GM19455 (cell line): Measurements from ENCODE around the gene KLHL1.

Experiments
- ATAC-seq: cut with Tn5 transposase; IDR thresholded peaks from one replicate; pipeline ENCODE4 v1.9.1; 2021; ENCODE audit not compliant: unreplicated experiment

The KLHL1 gene

DNA sequence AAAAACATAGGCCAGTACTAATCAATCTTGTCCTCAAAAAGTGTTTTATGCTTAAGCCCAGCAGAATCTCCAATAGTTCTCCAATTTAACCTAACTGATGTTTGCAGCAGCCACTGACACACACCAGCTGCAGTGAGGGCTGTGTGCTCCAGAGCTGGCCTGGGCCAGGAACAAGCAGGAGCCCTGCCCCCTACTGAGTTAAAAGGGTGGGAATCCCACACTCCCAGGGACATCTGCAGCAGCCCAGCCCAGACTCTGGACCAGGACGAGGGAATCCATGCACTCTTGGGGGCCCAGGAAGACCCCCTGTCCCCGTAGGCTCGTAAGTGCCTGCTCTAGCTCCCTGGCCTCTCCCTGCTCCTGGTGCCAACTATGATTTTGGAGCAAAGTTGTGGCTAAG, 92.1 kb downstream of the KLHL1 start:
- ATAC-seq: no peak

DNA sequence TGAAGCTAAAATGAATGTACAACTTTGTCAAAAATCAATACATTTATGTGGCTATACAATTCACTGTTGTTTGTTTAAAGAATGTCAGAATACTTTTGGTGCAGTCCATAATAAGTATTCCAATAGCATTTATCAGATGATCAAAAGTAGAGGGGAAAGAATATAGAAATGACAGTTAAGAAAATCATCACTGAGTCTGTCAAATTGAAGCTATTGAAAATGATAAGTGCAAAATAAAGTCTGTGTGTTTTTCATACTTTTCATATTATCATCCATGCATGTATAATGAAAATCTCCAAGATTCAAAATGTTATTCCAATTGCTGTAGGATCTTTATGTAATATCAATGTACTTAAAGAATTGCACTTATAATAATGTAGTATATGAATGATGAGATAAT, 93.9 kb downstream of the KLHL1 start:
- ATAC-seq: no peak

DNA sequence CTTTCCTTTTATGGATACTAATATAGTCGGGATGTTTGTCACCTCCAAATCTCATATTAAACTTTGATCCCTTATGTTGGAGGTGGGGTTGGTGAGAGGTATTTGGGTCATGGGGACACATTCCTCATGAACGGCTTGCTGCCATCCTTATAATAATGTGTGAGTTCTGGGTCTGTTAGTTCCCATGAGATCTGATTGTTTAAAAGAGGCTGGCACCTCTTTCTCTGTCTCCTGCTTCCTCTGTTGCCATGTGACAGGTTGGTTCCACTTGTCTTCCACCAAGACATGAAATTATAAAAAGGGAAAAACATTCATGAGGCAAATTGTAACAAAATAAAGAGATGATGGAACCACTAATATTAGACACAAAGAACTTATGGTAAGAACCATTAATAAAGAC, 108.4 kb downstream of the KLHL1 start:
- ATAC-seq: no peak

DNA sequence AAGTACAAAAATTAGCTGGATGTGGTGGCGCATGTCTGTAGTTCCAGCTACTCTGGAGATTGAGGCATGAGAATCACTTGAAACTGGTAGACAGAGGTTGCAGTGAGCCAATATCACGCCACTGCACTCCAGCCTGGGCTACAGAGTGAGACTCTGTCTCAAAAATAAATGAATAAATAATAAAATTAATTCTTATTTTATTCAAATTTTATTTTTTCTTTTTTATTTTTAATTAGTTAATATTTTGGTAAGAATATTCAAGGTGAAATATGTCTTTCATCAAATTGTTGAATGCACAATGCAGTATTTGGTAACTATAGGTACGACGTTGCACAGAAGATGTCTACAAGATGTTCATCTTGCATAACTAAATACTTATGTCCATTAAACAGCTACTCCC, 111.2 kb downstream of the KLHL1 start:
- ATAC-seq: no peak

DNA sequence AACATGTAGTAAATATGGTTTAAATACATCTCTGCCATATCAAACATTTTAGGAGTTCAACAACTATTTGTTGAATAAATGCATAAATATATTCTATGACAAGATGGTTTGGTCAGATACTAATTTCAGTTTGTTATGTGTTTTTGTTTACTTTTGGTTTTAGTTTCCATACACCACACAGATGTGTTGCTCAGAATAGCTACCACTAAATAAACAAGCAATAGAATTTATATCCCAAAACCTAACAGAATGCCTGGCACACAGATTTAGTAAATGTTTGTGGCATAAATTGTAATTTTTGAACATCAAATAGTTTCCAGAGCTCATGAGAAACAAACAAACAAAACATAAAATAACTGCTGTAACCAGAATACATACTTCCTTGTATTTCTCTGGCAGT, 127.5 kb downstream of the KLHL1 start:
- ATAC-seq: no peak

DNA sequence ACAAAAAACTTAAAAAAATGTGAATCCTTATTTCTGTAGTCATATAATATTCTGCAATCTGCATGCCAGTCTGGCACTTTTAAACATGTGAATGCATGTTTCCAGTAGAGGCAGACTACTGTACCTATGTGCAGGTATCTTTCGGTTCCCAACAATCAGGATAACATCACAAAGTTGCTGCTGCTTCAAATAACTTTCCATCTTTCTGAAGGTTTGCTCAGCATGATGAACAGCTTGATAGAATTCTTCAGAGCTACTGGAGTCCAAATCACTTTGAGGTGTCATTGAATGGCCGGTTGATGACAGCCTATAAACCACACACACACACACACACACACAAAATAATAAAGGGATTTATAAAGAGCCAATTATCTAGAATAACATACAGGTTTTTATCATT, 132.8 kb downstream of the KLHL1 start:
- no peak for ATAC-seq

DNA sequence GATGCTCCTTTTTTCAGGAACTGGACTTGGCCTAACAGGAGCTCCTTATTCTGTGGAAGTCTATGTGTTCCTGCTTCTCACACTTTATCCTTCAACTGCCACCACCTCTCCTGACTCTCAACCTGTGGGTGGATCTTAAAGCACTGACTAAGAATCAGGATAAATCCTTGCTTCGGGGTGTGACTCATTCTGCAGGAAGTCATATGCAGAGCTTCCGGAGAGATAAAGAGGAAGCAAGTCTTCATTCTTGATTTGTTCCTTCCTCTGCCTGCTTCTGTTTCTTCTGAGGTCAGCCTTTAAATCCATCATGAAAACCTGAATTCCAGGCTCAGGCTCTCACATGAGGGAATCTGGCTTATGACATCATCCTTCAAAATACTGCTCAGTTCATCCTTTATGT, 137.7 kb downstream of the KLHL1 start:
- no peak for ATAC-seq

DNA sequence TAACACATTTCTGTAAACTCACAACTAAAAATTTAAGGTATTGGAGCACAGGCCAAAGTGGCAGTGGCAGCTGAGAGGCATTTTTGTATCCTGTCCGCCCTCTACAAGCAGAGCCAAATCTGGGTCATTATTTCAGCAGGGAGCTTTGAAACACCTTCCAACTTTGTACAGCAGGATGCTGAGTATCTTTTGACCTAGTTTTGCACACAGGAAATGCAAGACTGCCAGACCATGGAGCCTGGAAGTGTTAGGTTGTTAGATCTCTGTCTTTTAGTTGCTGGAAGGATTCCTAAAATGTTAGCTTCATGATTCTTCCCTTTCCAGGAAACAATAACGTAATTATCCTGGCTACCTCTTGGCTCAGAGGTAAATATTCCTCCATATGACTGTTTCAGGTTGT, 149.2 kb downstream of the KLHL1 start:
- ATAC-seq: no peak

DNA sequence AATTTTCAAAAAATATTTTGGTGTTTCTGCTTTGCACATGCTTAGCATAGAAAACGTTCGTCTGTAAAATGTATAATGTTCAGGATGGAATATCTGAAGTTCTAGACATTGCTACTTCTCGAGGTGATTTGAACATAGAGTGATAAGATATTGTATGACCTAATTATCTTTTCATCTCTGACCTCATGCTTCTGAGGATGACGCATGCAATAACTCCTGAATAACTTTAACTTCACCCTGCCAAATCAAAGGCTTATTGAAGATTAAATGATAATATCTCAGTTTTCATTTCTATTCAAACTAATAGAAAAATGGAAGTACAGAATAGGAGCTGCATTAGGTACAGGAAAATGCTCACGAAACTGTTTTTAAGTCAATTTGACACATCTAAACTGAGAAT, 151.4 kb downstream of the KLHL1 start:
- ATAC-seq: no peak

DNA sequence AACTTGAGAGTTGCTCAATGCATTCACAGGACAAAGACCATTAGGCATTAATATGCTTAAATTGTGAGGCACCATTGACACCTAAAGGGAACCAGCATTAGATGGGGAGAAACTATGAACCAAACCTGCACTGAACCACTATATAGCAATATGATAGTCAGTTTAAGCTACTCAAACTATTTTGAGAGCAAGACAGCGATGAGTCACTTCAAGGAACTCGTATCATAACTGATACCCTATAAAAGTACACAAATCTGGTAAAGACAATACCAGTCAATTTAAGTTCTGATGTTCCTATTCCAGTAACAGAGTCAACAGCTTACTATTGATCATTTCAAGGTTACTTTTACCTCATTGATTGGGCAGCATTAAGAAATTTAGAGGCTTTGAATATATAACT, 151.9 kb downstream of the KLHL1 start:
- ATAC-seq: no peak

DNA sequence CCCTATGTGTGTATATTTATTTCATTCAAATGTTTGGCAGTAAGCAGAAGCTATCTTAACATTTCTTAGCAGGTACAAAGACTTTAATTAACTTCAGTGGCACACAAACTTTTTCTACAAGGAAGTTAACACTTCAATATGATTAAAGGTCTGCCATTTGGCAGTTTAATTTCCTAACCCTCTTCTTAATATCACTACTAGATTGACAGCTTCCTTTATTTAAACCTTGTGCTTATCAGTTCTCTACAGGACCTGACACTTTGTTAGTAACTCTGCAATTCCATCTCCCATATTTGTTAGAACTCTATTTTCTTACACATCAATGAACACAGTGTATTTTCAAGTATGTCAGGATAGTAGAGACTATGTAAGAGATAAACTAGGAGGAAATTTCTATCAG, 153.0 kb downstream of the KLHL1 start:
- ATAC-seq: no peak

DNA sequence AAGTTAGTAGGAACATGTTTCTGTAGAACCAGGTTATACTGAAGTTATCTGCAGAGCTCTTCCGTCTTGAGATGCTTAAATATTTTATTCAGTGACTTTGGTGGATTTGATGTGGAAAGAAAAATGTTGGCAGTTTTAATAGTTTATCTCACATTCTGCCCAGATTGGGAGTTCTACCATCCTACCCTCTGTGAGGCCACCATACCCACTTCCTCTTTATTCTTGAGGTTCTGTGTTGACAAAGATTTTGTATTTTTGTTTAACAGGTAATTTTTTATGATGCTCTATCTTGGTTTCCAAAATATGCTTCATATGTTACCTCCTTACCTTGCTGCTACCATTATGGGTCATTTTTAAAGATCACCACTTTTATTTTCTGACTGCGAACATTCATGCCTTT, 156.8 kb downstream of the KLHL1 start:
- ATAC-seq: no peak

DNA sequence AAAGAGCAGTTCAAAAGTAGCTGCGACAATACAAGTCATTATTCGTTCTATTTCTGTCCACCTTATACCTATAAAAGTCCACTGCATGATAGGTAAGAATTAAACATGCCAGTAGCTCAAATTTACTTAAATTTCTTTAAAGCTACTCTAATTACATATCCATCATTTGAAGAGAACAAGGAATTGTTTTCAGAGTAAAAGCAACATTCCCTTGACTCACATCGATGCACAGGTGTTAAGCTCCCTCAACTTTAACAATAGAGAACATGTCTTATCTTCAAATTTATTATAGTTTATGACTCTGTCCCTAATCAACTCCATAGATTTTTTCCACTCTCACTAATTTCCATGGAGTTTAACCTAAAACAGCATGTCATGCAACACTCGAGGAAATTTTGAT, 158.1 kb downstream of the KLHL1 start:
- ATAC-seq: no peak

DNA sequence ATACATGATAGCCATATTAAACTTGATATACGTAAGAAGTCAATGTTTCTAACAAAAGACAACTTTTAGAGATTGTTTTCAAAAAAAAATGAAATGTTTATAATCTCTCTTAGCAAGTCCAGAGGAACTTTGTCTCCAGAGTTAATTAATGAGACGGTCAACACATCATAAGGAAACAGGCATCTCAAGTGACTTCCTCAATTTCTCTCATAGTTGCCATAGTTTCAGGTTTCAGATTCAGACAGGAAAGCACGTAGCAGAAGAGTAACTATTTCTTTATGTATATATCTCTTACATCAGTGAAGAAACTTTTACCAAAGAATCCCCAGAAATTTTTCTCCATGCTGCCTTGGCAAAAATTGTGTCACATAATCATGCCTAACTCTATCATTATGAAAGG, 160.2 kb downstream of the KLHL1 start:
- ATAC-seq: peak; percentile 93

DNA sequence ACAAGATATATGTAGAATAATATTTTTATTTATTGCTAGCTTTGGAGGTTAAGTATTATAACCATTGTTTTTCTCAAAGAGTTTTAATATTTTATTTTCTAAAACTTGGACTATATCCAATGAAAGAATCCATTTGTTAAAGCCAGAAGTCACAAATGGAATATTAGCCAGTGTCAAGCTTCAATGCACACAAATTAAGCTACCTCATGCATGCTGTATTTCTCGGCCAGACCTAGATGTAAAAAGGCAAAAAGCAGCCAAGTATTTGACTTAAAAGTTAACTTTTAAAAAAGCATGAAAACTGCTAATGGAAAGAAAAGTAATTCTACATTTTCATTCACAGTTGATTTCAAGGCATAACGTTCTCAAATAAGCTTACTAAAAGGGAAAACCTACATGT, 160.7 kb downstream of the KLHL1 start:
- ATAC-seq: peak; percentile 20

DNA sequence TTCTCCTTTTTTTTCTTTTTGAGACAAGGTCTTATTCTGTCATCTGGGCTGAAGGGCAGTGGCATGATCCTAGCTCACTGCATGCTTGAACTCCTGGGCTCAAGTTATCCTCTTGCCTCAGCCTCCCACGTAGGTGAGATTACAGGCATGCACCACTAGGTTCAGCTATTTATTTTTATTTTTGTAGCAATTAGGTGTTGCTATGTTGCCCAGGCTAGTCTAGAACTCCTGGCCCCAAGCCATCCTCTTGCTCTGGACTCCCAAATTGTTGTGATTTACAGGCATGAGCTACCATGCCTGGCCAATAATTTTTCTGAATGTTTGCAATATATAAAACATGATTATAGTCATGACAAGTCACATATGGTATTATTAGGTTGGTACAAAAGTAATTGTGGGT, 161.7 kb downstream of the KLHL1 start:
- no peak for ATAC-seq

DNA sequence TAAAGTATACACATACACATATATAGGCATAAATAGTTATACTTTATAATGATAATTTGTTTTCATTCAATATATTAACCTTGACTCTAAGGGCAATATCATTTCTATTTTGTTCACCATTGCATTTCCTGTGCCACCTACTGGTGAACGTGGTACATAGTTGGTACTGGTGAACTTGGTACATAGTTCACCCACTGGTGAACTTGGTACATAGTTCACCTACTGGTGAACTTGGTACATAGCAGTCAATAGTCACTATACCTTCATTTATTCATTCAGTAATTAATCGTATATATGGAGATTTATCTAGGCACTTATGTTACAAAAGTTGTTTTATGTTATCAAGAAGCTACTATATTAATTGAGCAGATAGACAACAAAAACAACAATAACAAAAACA, 173.2 kb downstream of the KLHL1 start:
- peak; percentile 74 for ATAC-seq

DNA sequence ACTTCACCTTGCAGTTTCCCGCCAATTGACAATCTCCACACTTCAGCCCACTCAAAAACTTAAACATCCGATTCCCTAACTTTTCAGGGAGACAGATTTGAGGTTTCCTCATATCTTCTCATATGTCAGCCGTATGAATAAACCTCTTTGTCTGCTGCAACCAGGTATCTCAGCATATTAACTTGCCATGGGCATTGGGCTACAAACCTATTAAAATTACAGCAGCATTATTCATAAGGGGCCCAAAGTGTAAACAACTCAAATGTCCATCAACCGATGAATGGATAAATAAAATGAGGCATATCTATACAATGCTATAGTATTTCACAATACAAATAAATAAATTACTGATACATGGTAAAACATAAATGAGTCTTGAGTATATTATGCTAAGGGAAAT, 180.0 kb downstream of the KLHL1 start:
- no peak for ATAC-seq

DNA sequence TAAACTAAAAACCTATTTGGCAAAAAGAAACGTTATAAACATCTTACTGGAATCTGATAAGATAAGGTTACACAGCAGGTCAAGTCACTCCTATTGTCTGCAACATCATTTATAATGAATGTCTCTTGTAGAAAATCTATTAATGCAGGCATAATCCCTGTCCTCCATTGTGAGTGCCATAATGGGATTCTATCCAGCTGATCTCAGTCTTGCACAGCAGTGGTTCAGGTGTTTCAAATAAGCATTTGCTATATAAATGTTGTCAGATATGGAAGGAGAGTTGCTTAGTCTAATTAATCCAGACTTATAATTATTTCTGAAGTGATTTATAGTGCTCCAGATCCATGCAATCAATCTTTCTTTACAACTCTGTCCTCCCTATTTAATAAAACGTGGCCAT, 187.1 kb downstream of the KLHL1 start:
- ATAC-seq: no peak

DNA sequence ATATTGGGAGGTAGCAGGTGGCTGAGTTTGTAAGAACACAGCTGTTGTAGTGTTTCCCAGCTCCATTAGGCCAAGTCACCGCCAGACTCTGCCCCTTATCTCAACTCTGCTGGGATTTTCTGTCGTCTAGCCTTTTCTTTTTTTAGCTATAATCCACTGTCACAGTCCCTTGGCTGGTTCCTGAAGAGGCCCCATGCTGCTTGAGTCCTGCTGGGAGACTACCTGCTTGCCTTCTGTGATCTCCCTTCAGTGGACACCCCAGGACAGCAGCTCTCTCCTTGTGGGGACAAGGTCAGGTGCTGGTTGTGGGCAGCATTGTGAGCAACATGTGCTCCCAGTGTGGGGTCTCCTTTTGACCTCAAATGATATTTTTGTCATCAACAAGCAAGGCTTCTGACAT, 195.6 kb downstream of the KLHL1 start:
- ATAC-seq: no peak

DNA sequence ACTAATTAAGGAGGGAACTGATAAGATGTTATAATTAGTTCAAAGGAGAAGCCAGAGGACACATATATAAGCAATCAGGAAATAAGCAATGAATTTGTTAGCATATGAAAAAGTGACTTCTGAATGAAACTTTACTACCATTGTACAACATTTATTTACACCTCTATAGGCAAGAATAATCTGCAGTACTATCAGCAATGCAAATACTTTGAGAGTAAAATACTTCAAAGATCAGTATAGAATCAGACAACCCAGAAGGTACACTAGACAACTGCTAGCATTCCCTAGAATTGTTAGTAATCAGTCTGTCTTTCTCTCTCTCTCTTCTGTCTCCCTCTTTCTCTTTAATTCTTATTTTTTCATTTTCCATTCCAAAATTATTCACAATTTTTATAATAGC, 197.5 kb downstream of the KLHL1 start:
- ATAC-seq: no peak

DNA sequence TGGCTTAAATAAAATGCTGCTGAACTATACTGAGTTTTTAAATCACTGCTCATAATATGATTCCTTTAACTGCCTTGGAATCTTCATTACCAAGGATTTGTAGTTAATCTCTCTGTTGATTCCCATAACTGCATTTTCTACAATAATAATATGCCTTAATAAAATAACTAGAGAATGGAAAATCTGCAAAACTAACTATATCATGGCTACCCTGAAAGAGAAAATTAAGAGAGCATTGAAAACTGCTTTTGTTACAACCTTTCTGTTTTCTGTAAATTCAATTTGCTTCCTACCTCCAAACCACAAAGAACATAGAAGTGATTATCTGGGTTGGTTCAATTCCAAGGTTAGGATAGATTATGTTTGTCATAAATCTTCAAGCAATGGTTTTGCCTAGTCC, 203.5 kb downstream of the KLHL1 start:
- no peak for ATAC-seq

DNA sequence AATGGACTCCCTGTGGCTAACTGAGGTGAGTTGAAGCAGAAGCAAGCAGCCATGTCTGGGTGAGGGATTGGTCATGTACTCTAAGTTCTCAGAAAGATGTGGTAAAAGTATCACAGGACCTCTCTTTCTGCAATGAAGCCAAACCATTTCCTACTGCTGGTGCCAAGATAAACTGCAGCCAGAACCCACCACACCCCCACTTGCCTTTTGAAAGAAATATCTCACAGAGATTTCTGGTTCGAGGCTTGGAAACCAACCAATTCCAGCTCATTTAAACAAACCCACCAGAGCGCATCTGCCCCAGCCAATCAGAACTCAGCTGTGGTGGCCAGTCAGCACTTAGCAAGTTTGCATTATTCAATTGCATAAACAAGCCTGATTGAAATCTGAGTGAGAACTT, 205.2 kb downstream of the KLHL1 start:
- ATAC-seq: no peak

DNA sequence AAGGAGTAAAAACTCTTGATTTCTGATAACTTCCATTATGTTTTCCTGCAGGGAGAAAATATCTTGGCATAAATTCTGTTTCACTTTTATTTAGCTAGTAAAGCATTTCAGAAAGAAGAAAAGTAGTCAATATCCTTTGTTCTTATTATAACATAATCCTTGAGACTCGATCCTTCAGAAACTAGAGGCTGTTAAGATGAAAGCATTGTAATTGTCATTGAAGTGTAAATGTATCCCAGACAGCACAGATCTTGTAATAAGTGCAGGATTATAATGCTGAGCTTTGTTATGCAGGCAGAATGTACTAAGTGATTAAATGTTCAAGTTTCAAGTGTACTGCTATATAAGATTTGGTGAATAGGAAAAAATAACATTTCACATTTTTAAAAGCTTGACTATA, 225.8 kb downstream of the KLHL1 start:
- ATAC-seq: no peak
